ENCODE measurements around the gene CPSF3.

GRCh38 chr2:9416267-9416961 lies 7.0 kb upstream of the CPSF3 start:
- no peak for TF ChIP-seq EZH2 (IDR thresholded peaks at IDR 0.05)
- TF ChIP-seq, protein P1, sequence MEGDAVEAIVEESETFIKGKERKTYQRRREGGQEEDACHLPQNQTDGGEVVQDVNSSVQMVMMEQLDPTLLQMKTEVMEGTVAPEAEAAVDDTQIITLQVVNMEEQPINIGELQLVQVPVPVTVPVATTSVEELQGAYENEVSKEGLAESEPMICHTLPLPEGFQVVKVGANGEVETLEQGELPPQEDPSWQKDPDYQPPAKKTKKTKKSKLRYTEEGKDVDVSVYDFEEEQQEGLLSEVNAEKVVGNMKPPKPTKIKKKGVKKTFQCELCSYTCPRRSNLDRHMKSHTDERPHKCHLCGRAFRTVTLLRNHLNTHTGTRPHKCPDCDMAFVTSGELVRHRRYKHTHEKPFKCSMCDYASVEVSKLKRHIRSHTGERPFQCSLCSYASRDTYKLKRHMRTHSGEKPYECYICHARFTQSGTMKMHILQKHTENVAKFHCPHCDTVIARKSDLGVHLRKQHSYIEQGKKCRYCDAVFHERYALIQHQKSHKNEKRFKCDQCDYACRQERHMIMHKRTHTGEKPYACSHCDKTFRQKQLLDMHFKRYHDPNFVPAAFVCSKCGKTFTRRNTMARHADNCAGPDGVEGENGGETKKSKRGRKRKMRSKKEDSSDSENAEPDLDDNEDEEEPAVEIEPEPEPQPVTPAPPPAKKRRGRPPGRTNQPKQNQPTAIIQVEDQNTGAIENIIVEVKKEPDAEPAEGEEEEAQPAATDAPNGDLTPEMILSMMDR (IDR thresholded peaks at IDR 0.05) = no peak
